Measurements from ENCODE around the gene ITPRID1.

The ITPRID1 gene

GRCh38 chr7:31695859-31696614, 182.1 kb downstream of the ITPRID1 start:
- DNase-seq (ENCODE audit: low spot score), result no peak

- DNase-seq (ENCODE audit: low spot score), result no peak
Observed at GRCh38 chr7:31699050-31699449, 185.2 kb downstream of the ITPRID1 start.

GRCh38 chr7:31702354-31702753, 188.5 kb downstream of the ITPRID1 start:
- no peak for DNase-seq (ENCODE audit: low spot score)

GRCh38 chr7:31705377-31705776, 191.5 kb downstream of the ITPRID1 start:
- DNase-seq (ENCODE audit: low spot score), result no peak

- DNase-seq (ENCODE audit: low spot score), result no peak
Observed at GRCh38 chr7:31707089-31707488, 193.2 kb downstream of the ITPRID1 start.
